DOHH2 (cell line): ENCODE results near the gene ARRDC4.

Source experiments
- EZH2phosphoT487 ChIP-seq: fragments of 200-600 bp; sonication (generic); IDR thresholded peaks from 2 replicates; pipeline ENCODE4 v1.6.1; 2017; ENCODE audit warnings: borderline replicate concordance, mild to moderate bottlenecking, antibody characterized with exemption, low read length, moderate library complexity, mixed read lengths
- TF ChIP-seq, protein P1 (sequence below): fragments of 200-600 bp; sonication (generic); IDR thresholded peaks from one replicate; pipeline ENCODE4 v1.5.1; 2014; ENCODE audit warnings: antibody characterized with exemption, mild to moderate bottlenecking, low read depth, low read length; ENCODE audit not compliant: poor library complexity, severe bottlenecking

GRCh38 chr15:97933589-97933988 lies 26.9 kb upstream of the ARRDC4 start:
- TF ChIP-seq, protein P1, sequence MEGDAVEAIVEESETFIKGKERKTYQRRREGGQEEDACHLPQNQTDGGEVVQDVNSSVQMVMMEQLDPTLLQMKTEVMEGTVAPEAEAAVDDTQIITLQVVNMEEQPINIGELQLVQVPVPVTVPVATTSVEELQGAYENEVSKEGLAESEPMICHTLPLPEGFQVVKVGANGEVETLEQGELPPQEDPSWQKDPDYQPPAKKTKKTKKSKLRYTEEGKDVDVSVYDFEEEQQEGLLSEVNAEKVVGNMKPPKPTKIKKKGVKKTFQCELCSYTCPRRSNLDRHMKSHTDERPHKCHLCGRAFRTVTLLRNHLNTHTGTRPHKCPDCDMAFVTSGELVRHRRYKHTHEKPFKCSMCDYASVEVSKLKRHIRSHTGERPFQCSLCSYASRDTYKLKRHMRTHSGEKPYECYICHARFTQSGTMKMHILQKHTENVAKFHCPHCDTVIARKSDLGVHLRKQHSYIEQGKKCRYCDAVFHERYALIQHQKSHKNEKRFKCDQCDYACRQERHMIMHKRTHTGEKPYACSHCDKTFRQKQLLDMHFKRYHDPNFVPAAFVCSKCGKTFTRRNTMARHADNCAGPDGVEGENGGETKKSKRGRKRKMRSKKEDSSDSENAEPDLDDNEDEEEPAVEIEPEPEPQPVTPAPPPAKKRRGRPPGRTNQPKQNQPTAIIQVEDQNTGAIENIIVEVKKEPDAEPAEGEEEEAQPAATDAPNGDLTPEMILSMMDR: no peak
- TF ChIP-seq EZH2phosphoT487: no peak
